ACHN (cell line): ENCODE data around the gene INPP5A.

Experiments
- DNase-seq: peaks from one replicate; pipeline ENCODE4 v3.0.0-alpha.2; 2015
- in situ Hi-C: cut with HindIII; loops from 2 replicates; pipeline ENCODE4 v1.10.0; 2017; ENCODE audit warnings: low sequenced_read_pairs, low pct_ligation_motif_present, low pct_unique_long_range_greater_than_20kb

Gene INPP5A

GRCh38 chr10:132554991-132555647 is 17.5 kb downstream of the INPP5A start:
- in situ Hi-C loops, result no loop called here
- DNase-seq, result no peak

GRCh38 chr10:132555648-132556575 is 18.3 kb downstream of the INPP5A start:
- no peak for DNase-seq
- in situ Hi-C loops, result no loop called here

- DNase-seq, result no peak
- in situ Hi-C loops, result no loop called here
Measured at GRCh38 chr10:132556994-132557441, 19.4 kb downstream of the INPP5A start.

GRCh38 chr10:132557696-132558515 is 20.3 kb downstream of the INPP5A start:
- DNase-seq, result no peak
- in situ Hi-C loops, result no loop called here

- no peak for DNase-seq
- in situ Hi-C loops, result no loop called here
Measured at GRCh38 chr10:132558516-132559413, 21.2 kb downstream of the INPP5A start.

GRCh38 chr10:132559538-132559937 is 22.0 kb downstream of the INPP5A start:
- no peak for DNase-seq
- in situ Hi-C loops, result no loop called here

GRCh38 chr10:132560241-132560731 is 22.7 kb downstream of the INPP5A start:
- no peak for DNase-seq
- in situ Hi-C loops, result no loop called here

- DNase-seq, result no peak
- in situ Hi-C loops, result no loop called here
Measured at GRCh38 chr10:132562177-132562915, 24.8 kb downstream of the INPP5A start.

GRCh38 chr10:132562916-132563456 is 25.4 kb downstream of the INPP5A start:
- in situ Hi-C loops, result no loop called here
- no peak for DNase-seq

GRCh38 chr10:132563485-132564248 is 26.1 kb downstream of the INPP5A start:
- no peak for DNase-seq
- in situ Hi-C loops, result no loop called here

- DNase-seq, result no peak
- in situ Hi-C loops, result no loop called here
Measured at GRCh38 chr10:132564249-132564605, 26.6 kb downstream of the INPP5A start.

GRCh38 chr10:132564690-132565089 is 27.1 kb downstream of the INPP5A start:
- no peak for DNase-seq
- in situ Hi-C loops, result no loop called here

GRCh38 chr10:132565516-132566209 is 28.1 kb downstream of the INPP5A start:
- no peak for DNase-seq

GRCh38 chr10:132566892-132567291 is 29.3 kb downstream of the INPP5A start:
- in situ Hi-C loops, result no loop called here
- DNase-seq, result no peak

More at GRCh38 chr10:132565516-132566209, 28.1 kb downstream of the INPP5A start:
- in situ Hi-C loops, result no loop called here

GRCh38 chr10:132570265-132570664 is 32.7 kb downstream of the INPP5A start:
- DNase-seq, result no peak
- in situ Hi-C loops, result no loop called here
